ENCODE results near the gene MANBA.

Gene MANBA

DNA sequence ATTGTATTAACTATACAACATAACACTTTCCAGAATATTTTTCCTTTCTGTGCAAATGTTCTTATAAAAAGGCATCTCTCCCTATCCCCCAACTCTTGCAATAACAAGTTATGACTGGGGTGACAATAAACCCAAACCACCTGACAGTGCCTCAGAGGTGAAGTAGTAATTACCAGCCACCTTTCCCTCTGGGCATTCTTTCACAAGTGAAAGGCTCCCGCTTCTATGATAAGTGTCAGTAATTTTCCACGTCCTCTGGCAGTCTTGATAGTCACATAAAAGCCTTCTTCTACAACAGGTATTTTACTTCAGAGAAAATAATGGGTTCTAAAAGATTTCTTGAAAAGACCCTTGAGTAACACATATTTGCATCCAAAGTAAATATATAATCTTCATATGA is 82.7 kb downstream of the MANBA start:
- DNase-seq (ENCODE audit: low read depth): no peak

GRCh38 chr4:102675141-102675540 is 85.6 kb downstream of the MANBA start:
- DNase-seq (ENCODE audit: low read depth): no peak

DNA sequence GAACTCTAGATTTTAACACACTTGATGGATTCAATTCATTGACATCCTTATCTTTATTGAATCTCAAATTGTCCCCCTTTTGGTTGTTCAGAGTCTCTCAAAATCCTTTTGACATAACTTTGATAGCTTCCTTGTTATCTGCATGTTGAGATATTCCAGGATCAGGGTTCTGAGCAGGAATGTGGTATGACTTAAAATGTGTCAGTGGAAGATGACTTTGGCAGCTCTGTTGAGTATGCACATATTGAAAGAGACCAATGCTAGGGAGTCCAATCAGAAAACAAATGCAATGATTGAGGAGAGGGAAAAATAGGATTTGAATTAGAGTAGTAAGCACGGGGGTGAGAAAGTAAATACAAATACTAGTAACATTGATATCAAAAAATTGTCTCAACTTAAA is 93.8 kb downstream of the MANBA start:
- no peak for DNase-seq (ENCODE audit: low read depth)

GRCh38 chr4:102665527-102665926 is 95.2 kb downstream of the MANBA start:
- no peak for DNase-seq (ENCODE audit: low read depth)

GRCh38 chr4:102663073-102663472 is 97.7 kb downstream of the MANBA start:
- no peak for DNase-seq (ENCODE audit: low read depth)

GRCh38 chr4:102657206-102657605 is 103.6 kb downstream of the MANBA start:
- no peak for DNase-seq (ENCODE audit: low read depth)

GRCh38 chr4:102647117-102647516 is 113.7 kb downstream of the MANBA start:
- no peak for DNase-seq (ENCODE audit: low read depth)

- DNase-seq (ENCODE audit: low read depth): no peak
Observed at GRCh38 chr4:102642631-102643298, 118.0 kb downstream of the MANBA start.

DNA sequence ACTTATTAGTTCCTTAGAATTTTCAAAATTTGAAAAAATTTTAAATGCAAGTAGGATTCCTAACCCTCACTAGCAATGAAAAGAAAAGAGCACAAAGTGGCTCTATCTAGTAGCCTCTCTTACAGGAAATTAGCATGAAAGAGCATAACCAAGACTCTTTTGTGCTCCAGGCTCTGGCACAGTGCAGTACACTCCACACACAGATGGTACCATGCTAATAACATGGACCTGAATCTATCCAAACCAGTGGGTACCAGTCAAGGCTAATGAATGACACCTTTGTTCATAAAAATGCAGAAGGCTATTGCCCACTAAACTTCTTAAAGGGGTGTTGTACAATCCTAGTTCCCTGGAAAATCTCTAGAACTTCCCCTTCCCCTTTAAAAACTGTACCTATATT is 119.0 kb downstream of the MANBA start:
- DNase-seq (ENCODE audit: low read depth): no peak

DNA sequence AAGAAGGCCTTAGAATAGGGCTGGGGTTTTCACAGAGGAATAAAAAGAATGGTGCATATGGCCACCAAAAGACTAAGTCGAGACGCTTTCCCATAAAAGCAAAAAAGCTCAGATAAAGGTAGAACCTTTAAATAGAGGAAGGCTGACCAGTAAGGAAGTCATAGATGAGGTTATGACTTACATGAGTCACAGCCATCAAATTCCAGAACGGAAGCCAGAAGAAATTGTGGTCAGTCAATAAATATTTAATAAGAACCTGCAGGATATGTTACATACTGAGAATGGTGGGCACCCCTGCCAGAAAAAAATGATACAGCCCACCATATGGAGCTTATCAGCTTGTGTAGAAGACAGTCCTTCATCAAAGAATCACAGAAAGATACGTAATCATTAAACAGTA is 120.1 kb downstream of the MANBA start:
- no peak for DNase-seq (ENCODE audit: low read depth)

DNA sequence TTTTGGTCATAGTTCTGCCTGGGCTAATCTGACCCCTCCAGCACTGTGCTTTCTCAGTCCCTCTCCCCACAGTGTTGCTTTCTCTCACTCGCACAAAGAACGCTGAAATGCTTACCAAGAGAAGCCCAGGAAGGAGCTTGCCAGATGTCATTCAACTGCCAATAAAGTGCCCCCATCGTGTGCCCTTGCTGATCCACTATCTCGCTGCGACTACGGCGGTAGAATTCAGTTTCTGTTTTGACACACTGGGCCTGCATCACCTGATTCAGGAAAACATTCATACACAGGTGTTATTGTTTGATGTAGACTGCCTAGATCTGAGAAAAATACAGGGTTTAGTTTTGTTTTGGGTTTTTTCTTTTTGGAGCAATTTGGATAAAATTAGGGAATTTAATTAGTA is 121.2 kb downstream of the MANBA start:
- DNase-seq (ENCODE audit: low read depth): no peak

- no peak for DNase-seq (ENCODE audit: low read depth)
Observed at GRCh38 chr4:102638621-102639020, 122.1 kb downstream of the MANBA start.

- no peak for DNase-seq (ENCODE audit: low read depth)
Observed at GRCh38 chr4:102637391-102637790, 123.4 kb downstream of the MANBA start.

GRCh38 chr4:102633100-102633499 is 127.7 kb downstream of the MANBA start:
- no peak for DNase-seq (ENCODE audit: low read depth)

DNA sequence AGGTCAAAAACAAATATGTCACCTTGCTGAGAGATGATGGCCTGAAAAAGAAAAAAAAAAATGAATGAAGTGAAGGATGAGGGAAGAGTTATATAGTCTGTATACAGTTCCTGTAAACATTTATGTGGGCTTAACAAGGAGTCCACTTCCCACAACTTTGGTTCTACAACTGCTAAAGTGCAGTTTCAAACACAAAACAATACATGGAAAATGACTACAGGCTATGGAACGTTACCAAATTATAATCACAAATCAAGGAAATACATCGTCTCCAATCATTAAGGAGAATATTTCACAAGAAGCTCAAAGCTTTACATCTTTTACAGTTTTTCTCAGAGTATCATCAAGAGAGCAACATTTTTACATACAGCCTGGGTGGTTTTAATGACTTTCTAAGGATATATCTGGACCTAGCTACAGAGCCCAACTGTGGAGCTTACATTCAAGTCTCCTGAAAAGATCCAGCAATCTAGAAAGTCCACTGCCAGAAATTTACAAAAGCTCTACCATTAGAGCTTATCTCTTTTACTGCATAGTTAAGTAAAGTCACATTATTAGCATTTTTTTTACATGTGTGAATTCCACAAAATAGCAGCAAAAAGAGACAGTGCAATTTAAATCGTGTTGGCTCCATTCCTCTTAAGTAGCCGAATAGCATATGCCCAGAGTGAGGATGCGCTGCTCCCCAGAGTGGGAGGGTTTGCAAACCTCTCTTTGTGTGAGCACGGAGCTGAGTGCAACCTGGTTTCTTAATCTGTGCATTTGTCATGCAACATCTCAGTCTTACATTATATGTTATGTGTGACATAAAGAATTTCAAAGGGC is 128.3 kb downstream of the MANBA start:
- DNase-seq (ENCODE audit: low read depth): no peak

- no peak for DNase-seq (ENCODE audit: low read depth)
Observed at GRCh38 chr4:102631616-102632015, 129.2 kb downstream of the MANBA start.

- DNase-seq (ENCODE audit: low read depth): no peak
Observed at GRCh38 chr4:102629673-102630072, 131.1 kb downstream of the MANBA start.

DNA sequence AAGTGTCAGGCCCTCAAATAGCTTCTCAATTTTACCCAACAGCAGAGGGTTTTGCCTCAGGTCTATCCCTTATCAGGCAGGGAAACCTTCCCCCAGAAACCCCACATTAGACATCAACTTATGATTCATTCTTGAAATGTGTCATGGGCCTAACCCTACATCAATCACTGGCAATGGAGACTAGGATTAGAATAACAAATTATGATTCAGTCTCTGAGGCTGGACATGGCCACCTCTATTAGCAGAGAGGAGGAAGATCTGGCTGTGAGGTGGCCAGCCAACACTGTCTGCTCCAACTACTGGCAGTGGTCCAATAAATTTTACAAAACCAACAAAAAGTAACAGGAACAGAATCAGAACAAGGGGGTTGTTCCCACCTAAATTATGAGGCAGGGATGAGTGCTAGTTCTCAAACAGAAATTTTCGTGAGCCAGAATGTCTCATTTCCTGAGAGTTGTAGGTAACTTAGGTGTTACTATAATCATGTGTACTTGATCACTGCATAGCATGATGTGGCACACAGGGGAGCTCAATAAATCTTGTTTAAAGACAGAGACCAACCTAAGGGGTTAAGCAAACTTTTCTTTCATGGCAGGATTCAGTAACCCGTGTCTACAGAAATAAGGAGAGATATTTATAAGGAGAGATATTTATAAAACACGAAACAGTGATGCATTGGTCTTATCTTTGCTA is 132.8 kb downstream of the MANBA start:
- peak; percentile 12 for DNase-seq (ENCODE audit: low read depth)

GRCh38 chr4:102625232-102625930 is 135.4 kb downstream of the MANBA start:
- peak; percentile 22 for DNase-seq (ENCODE audit: low read depth)

GRCh38 chr4:102624505-102624904 is 136.3 kb downstream of the MANBA start:
- DNase-seq (ENCODE audit: low read depth): no peak

- no peak for DNase-seq (ENCODE audit: low read depth)
Observed at GRCh38 chr4:102623622-102624021, 137.1 kb downstream of the MANBA start.

DNA sequence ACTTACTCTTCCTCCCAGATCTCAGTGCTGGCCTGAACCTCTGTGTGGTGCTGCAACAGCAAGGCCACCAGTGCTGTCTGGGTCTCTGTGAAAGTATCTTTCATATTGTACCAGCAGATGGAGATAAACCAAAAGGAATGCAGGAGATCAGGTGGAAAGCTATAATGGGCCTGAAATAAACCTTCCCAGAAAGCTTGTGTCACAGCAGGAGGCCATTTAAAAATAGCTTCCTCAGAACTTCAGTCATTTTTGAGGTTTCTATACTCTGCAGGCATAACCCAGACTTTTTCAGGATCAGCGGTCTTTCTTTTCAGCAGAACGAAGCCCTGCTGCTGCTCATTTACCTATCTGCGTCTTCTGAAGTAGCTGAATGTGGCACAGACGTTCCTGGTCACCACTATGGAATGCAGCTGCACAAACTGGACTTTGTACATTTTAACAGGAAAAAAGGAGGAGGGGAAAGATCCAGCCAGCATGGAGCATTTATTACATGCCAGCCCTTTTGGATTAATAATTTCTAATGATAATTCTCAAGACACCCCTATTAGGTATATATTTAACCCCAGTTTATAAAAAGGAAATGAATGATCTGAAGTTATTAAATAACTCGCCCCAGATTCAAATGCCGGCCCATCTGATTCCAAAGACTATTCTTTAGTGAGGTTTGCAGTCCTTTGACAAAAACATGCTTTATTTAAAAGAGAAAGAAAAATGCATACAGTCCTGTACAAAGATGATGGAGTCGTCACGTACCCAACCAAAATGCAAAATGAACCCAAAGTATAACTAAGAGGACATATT is 139.9 kb downstream of the MANBA start:
- peak; percentile 56 for DNase-seq (ENCODE audit: low read depth)
